ENCODE measurements around the gene DPF3.

DPF3 gene

DNA sequence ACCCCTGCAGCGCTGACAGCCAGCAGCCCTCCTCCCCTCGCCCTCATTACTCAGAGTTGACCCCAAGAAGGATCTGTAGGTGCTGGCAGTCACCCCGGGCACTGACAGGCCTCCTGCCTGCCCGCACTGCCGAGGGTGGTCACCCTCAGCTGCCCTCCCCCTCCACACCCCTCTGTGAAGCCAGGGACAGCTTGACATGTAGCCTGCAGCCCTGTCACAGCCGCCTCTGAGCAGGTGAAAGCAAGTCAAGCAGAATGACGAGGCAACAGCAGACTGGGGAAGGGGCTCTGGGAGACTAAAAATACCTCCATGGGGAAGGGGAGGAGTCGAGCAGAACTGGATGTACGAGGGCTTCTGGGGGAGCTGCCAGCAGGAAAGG, 178.1 kb downstream of the DPF3 start:
- H4K5ac ChIP-seq (ENCODE audit: low read length), result no peak overlapping the region
- H3K23ac ChIP-seq (ENCODE audit: low read length), result no peak overlapping the region
- no peak overlapping the region for H2BK5ac ChIP-seq (ENCODE audit: low read length)
- no peak overlapping the region for H3K27ac ChIP-seq (ENCODE audit: low read depth, low read length)
- H2BK120ac ChIP-seq (ENCODE audit: low read depth, low read length), result no peak overlapping the region
- no peak for DNase-seq
- H3K9ac ChIP-seq (ENCODE audit: low read length), result no peak overlapping the region
- no CpG with 5 or more reads among the region's 9 CpGs for WGBS (ENCODE audit: extremely low coverage, insufficient coverage, low lambda C conversion rate)
- H3K18ac ChIP-seq (ENCODE audit: low read length), result no peak overlapping the region
- H4K8ac ChIP-seq (ENCODE audit: low read depth, low read length), result no peak overlapping the region
- H2BK15ac ChIP-seq (replicated peaks; ENCODE audit: low read depth), result no peak overlapping the region
- no peak overlapping the region for H3K4me2 ChIP-seq (ENCODE audit: low read length)
- no peaks in the 10 kb centered on the region for H3K79me2 ChIP-seq (ENCODE audit: control insufficient read depth, insufficient read depth, low read length)
- H3K56ac ChIP-seq (ENCODE audit: low read length), result no peak overlapping the region
- H3K4me3 ChIP-seq (ENCODE audit: low read length), result no peak overlapping the region
- no peaks in the 10 kb centered on the region for H3K79me1 ChIP-seq (ENCODE audit: low read length)
- H2AK5ac ChIP-seq (ENCODE audit: low read length), result no peak overlapping the region
- H3K27me3 ChIP-seq (ENCODE audit: insufficient read depth, low read length, poor library complexity), result no peaks in the 10 kb centered on the region
- H3K4ac ChIP-seq (ENCODE audit: low read depth, low read length), result no peak overlapping the region
- H3K36me3 ChIP-seq (ENCODE audit: control insufficient read depth, insufficient read depth, low read length), result no peaks in the 10 kb centered on the region
- no peaks in the 10 kb centered on the region for H3K4me1 ChIP-seq (ENCODE audit: control insufficient read depth, low read depth, low read length)

DNA sequence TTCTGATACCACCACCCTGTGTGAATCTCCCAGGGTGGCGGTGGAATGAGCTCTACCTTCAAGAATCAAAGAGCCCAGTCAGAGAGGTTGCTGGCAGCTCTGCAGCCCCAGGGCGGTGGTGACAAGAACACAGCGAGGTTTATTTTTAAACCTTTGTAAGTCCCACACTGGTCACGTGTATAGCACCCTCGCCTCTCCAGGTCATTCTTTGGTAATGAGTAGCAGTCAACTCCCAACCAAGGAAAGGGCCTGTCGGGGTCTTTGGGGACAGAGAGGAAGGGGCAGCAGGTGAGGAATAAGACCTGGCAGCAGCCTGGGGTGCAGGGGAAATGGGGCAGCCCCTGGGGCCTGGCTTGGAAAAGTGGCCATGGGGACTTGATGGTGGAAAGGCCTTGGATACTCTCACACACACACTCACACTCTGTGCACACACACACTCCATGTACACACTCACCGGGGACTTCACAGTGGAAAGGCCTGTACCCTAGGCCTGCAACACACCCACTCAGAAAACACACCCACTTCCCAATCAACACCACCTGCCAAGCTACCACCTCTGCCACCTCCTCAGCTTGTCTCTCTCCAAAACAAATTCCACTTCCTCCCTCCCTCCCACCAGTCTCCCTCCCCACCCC, 178.6 kb downstream of the DPF3 start:
- no peak overlapping the region for H2BK15ac ChIP-seq (replicated peaks; ENCODE audit: low read depth)
- no peak overlapping the region for H2AK5ac ChIP-seq (ENCODE audit: low read length)
- H3K4me1 ChIP-seq (ENCODE audit: control insufficient read depth, low read depth, low read length), result no peaks in the 10 kb centered on the region
- no peak overlapping the region for H3K4ac ChIP-seq (ENCODE audit: low read depth, low read length)
- H4K5ac ChIP-seq (ENCODE audit: low read length), result no peak overlapping the region
- no peak overlapping the region for H4K8ac ChIP-seq (ENCODE audit: low read depth, low read length)
- H3K79me2 ChIP-seq (ENCODE audit: control insufficient read depth, insufficient read depth, low read length), result no peaks in the 10 kb centered on the region
- no peak for DNase-seq
- no peak overlapping the region for H3K23ac ChIP-seq (ENCODE audit: low read length)
- WGBS (ENCODE audit: extremely low coverage, insufficient coverage, low lambda C conversion rate), result no CpG with 5 or more reads among the region's 7 CpGs
- no peaks in the 10 kb centered on the region for H3K27me3 ChIP-seq (ENCODE audit: insufficient read depth, low read length, poor library complexity)
- H3K56ac ChIP-seq (ENCODE audit: low read length), result no peak overlapping the region
- no peak overlapping the region for H3K9ac ChIP-seq (ENCODE audit: low read length)
- H3K4me3 ChIP-seq (ENCODE audit: low read length), result no peak overlapping the region
- H3K4me2 ChIP-seq (ENCODE audit: low read length), result no peak overlapping the region
- H3K18ac ChIP-seq (ENCODE audit: low read length), result no peak overlapping the region
- no peaks in the 10 kb centered on the region for H3K79me1 ChIP-seq (ENCODE audit: low read length)
- no peak overlapping the region for H2BK120ac ChIP-seq (ENCODE audit: low read depth, low read length)
- no peak overlapping the region for H2BK5ac ChIP-seq (ENCODE audit: low read length)
- H3K36me3 ChIP-seq (ENCODE audit: control insufficient read depth, insufficient read depth, low read length), result no peaks in the 10 kb centered on the region
- no peak overlapping the region for H3K27ac ChIP-seq (ENCODE audit: low read depth, low read length)

DNA sequence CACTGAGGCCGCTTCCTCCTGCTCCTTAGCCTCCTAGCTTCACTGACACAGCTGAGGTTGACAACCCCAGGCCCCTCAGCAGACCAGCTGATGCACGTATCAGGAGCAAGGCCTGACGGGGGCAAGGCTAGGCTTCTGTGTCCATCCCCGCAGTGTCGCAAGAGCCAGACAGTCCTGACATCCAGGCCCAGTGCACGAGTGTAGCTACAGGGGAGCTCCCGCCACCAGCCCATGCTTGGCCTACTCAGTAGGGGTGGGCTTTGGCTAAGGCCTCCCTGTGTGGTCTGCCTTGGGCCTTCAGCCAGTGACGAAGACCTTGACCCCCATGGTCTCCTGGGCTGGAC, 179.1 kb downstream of the DPF3 start:
- no peaks in the 10 kb centered on the region for H3K27me3 ChIP-seq (ENCODE audit: insufficient read depth, low read length, poor library complexity)
- H4K8ac ChIP-seq (ENCODE audit: low read depth, low read length), result no peak overlapping the region
- H3K4me2 ChIP-seq (ENCODE audit: low read length), result no peak overlapping the region
- no peak for DNase-seq
- H3K23ac ChIP-seq (ENCODE audit: low read length), result no peak overlapping the region
- H2BK15ac ChIP-seq (replicated peaks; ENCODE audit: low read depth), result no peak overlapping the region
- no peaks in the 10 kb centered on the region for H3K79me1 ChIP-seq (ENCODE audit: low read length)
- H3K36me3 ChIP-seq (ENCODE audit: control insufficient read depth, insufficient read depth, low read length), result no peaks in the 10 kb centered on the region
- H4K5ac ChIP-seq (ENCODE audit: low read length), result no peak overlapping the region
- H2AK5ac ChIP-seq (ENCODE audit: low read length), result no peak overlapping the region
- no peaks in the 10 kb centered on the region for H3K79me2 ChIP-seq (ENCODE audit: control insufficient read depth, insufficient read depth, low read length)
- H3K4ac ChIP-seq (ENCODE audit: low read depth, low read length), result no peak overlapping the region
- WGBS (ENCODE audit: extremely low coverage, insufficient coverage, low lambda C conversion rate), result no CpG with 5 or more reads among the region's 8 CpGs
- no peak overlapping the region for H3K4me3 ChIP-seq (ENCODE audit: low read length)
- H3K9ac ChIP-seq (ENCODE audit: low read length), result no peak overlapping the region
- no peak overlapping the region for H3K56ac ChIP-seq (ENCODE audit: low read length)
- H3K27ac ChIP-seq (ENCODE audit: low read depth, low read length), result no peak overlapping the region
- no peak overlapping the region for H2BK120ac ChIP-seq (ENCODE audit: low read depth, low read length)
- no peak overlapping the region for H3K18ac ChIP-seq (ENCODE audit: low read length)
- H2BK5ac ChIP-seq (ENCODE audit: low read length), result no peak overlapping the region
- no peaks in the 10 kb centered on the region for H3K4me1 ChIP-seq (ENCODE audit: control insufficient read depth, low read depth, low read length)

DNA sequence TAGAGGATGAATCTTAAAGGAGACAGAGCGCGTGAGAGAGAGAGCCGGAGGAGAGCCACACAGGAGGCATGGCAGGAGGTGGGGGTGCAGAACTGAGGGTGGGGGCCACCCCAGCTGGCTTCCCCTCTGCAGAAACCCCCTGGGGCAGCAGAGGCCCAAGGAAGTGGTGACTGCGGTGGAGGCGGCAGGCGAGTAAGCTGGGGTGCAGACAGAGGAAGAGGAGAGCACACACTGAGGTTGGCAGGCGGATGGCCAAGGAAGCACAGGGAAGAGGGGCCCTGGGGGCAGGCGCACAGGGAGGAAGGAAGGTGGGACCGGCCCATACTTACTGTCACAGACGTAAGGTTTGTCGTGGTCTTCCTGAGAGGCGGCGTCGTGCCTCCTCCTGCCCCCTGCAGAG, 179.8 kb downstream of the DPF3 start:
- H2BK5ac ChIP-seq (ENCODE audit: low read length), result no peak overlapping the region
- H3K4ac ChIP-seq (ENCODE audit: low read depth, low read length), result no peak overlapping the region
- no peak overlapping the region for H3K9ac ChIP-seq (ENCODE audit: low read length)
- H3K4me1 ChIP-seq (ENCODE audit: control insufficient read depth, low read depth, low read length), result no peaks in the 10 kb centered on the region
- H4K8ac ChIP-seq (ENCODE audit: low read depth, low read length), result no peak overlapping the region
- H3K27ac ChIP-seq (ENCODE audit: low read depth, low read length), result no peak overlapping the region
- H3K56ac ChIP-seq (ENCODE audit: low read length), result no peak overlapping the region
- no peaks in the 10 kb centered on the region for H3K27me3 ChIP-seq (ENCODE audit: insufficient read depth, low read length, poor library complexity)
- H3K18ac ChIP-seq (ENCODE audit: low read length), result no peak overlapping the region
- H3K79me1 ChIP-seq (ENCODE audit: low read length), result no peaks in the 10 kb centered on the region
- H3K36me3 ChIP-seq (ENCODE audit: control insufficient read depth, insufficient read depth, low read length), result no peaks in the 10 kb centered on the region
- H3K4me3 ChIP-seq (ENCODE audit: low read length), result no peak overlapping the region
- no peak overlapping the region for H2BK120ac ChIP-seq (ENCODE audit: low read depth, low read length)
- no peak for DNase-seq
- H3K79me2 ChIP-seq (ENCODE audit: control insufficient read depth, insufficient read depth, low read length), result no peaks in the 10 kb centered on the region
- H4K5ac ChIP-seq (ENCODE audit: low read length), result no peak overlapping the region
- H2AK5ac ChIP-seq (ENCODE audit: low read length), result no peak overlapping the region
- H2BK15ac ChIP-seq (replicated peaks; ENCODE audit: low read depth), result no peak overlapping the region
- WGBS (ENCODE audit: extremely low coverage, insufficient coverage, low lambda C conversion rate), result no CpG with 5 or more reads among the region's 14 CpGs
- no peak overlapping the region for H3K4me2 ChIP-seq (ENCODE audit: low read length)
- H3K23ac ChIP-seq (ENCODE audit: low read length), result no peak overlapping the region

DNA sequence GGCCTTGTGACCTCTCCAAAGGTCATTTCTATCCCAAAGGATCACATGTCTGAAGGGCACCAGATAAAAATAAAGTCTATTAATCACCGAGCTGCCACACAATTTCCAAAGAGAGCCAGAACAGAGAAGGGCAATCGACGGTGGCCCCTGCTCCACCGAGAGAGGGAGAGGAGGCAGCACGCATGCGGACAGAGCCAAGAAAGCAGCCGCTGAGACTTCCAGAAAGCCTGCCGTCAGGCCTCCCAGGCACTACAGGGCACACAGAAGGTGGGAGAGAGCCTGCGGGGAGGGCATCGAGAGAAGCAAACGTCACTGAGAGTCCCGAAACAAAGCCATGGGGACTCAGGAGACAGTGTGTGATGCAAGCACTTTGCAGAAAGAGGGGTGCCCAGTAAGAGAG, 182.0 kb downstream of the DPF3 start:
- WGBS (ENCODE audit: extremely low coverage, insufficient coverage, low lambda C conversion rate), result no CpG with 5 or more reads among the region's 12 CpGs
- Histone ChIP-seq H4K5ac (ENCODE audit: low read length) (no peak overlapping the region), H3K79me2 (ENCODE audit: control insufficient read depth, insufficient read depth, low read length) (no peaks in the 10 kb centered on the region), H3K9ac (ENCODE audit: low read length) (no peak overlapping the region), H2AK5ac (ENCODE audit: low read length) (no peak overlapping the region), H3K27me3 (ENCODE audit: insufficient read depth, low read length, poor library complexity) (no peaks in the 10 kb centered on the region), H3K18ac (ENCODE audit: low read length) (no peak overlapping the region), H3K4me2 (ENCODE audit: low read length) (no peak overlapping the region), H3K79me1 (ENCODE audit: low read length) (no peaks in the 10 kb centered on the region), H3K4me3 (ENCODE audit: low read length) (no peak overlapping the region), H2BK15ac (replicated peaks; ENCODE audit: low read depth) (no peak overlapping the region), H3K36me3 (ENCODE audit: control insufficient read depth, insufficient read depth, low read length) (no peaks in the 10 kb centered on the region), H4K8ac (ENCODE audit: low read depth, low read length) (no peak overlapping the region), H3K56ac (ENCODE audit: low read length) (no peak overlapping the region), H3K4me1 (ENCODE audit: control insufficient read depth, low read depth, low read length) (no peaks in the 10 kb centered on the region), H3K27ac (ENCODE audit: low read depth, low read length) (no peak overlapping the region), H2BK120ac (ENCODE audit: low read depth, low read length) (no peak overlapping the region), H2BK5ac (ENCODE audit: low read length) (no peak overlapping the region), H3K4ac (ENCODE audit: low read depth, low read length) (no peak overlapping the region), H3K23ac (ENCODE audit: low read length) (no peak overlapping the region)
- DNase-seq, result no peak

DNA sequence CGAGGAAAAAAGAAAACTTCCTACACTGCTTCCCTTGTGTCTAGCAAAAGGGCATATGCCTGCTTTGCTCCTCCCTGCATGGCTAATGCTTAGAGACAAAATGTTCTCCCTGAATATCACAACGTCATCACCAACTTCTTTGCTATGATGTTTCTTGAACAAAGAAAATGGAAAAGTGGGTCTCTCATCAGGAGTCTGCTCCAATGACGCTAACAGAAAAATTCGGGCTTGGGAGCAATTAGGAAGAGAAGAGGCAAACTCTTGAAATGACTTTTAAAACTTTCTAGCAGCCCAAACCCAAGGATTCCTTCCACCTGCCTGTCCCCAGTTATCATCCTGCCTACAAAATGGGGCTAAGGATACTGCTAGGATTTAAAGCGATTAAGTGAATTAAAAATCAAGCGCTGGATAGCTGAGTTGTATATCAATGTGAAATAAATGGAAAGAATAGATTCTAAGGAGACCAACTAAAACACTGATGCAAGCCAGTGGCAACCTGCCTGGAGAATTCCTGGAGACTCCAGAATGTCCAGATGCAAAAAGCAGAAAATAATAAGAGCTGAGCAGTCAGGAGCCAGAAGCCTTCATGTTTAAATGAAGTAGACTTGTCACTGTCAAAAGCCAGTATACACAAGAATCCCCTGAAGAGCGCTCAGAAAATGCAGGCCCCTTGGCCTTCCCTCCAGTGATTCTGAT, 183.8 kb downstream of the DPF3 start:
- Histone ChIP-seq H4K8ac (ENCODE audit: low read depth, low read length) (no peak overlapping the region), H3K4me3 (ENCODE audit: low read length) (no peak overlapping the region), H2BK120ac (ENCODE audit: low read depth, low read length) (no peak overlapping the region), H2BK15ac (replicated peaks; ENCODE audit: low read depth) (no peak overlapping the region), H3K36me3 (ENCODE audit: control insufficient read depth, insufficient read depth, low read length) (no peaks in the 10 kb centered on the region), H3K27me3 (ENCODE audit: insufficient read depth, low read length, poor library complexity) (no peaks in the 10 kb centered on the region), H3K79me2 (ENCODE audit: control insufficient read depth, insufficient read depth, low read length) (no peaks in the 10 kb centered on the region), H4K5ac (ENCODE audit: low read length) (no peak overlapping the region), H3K9ac (ENCODE audit: low read length) (no peak overlapping the region), H3K27ac (ENCODE audit: low read depth, low read length) (no peak overlapping the region), H3K56ac (ENCODE audit: low read length) (no peak overlapping the region), H3K18ac (ENCODE audit: low read length) (no peak overlapping the region), H3K4me1 (ENCODE audit: control insufficient read depth, low read depth, low read length) (no peaks in the 10 kb centered on the region), H2BK5ac (ENCODE audit: low read length) (no peak overlapping the region), H3K4ac (ENCODE audit: low read depth, low read length) (no peak overlapping the region), H3K23ac (ENCODE audit: low read length) (no peak overlapping the region), H3K4me2 (ENCODE audit: low read length) (no peak overlapping the region), H3K79me1 (ENCODE audit: low read length) (no peaks in the 10 kb centered on the region), H2AK5ac (ENCODE audit: low read length) (no peak overlapping the region)
- no peak for DNase-seq
- no CpG with 5 or more reads among the region's 7 CpGs for WGBS (ENCODE audit: extremely low coverage, insufficient coverage, low lambda C conversion rate)
